GM12875 (cell line): Measurements from ENCODE around the gene JMJD1C.

ENCODE experiments used
- H3K4me3 ChIP-seq: one replicate; pipeline ENCODE4 v1.5.1; 2011; ENCODE audit warnings: low read depth, low read length, control low read depth
- TF ChIP-seq, protein P1 (sequence below): IDR thresholded peaks from 2 replicates; pipeline ENCODE4 v1.5.1; 2011; ENCODE audit warnings: low read depth, mild to moderate bottlenecking, control low read depth, inconsistent platforms, low read length, moderate library complexity, borderline replicate concordance; ENCODE audit not compliant: insufficient read depth

The JMJD1C gene

DNA sequence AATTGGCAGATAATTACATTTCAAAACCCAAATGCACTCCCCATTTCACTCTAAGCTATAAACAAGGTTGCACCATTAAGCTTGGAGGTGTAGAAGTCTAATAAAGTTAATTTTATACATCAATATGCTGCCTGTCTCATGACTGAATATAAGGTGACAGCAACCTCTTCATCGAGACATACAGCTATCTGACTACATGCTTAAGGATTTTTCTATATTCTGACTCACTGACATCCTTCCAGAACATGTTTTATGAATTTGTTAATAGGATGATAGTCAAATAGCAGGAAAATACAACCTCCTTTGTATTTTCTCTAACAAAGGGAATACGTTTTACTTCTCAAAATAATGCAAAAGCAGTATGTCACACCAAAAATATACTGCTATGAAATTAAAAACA is 256.1 kb downstream of the JMJD1C start:
- TF ChIP-seq, protein P1, sequence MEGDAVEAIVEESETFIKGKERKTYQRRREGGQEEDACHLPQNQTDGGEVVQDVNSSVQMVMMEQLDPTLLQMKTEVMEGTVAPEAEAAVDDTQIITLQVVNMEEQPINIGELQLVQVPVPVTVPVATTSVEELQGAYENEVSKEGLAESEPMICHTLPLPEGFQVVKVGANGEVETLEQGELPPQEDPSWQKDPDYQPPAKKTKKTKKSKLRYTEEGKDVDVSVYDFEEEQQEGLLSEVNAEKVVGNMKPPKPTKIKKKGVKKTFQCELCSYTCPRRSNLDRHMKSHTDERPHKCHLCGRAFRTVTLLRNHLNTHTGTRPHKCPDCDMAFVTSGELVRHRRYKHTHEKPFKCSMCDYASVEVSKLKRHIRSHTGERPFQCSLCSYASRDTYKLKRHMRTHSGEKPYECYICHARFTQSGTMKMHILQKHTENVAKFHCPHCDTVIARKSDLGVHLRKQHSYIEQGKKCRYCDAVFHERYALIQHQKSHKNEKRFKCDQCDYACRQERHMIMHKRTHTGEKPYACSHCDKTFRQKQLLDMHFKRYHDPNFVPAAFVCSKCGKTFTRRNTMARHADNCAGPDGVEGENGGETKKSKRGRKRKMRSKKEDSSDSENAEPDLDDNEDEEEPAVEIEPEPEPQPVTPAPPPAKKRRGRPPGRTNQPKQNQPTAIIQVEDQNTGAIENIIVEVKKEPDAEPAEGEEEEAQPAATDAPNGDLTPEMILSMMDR = no peak
- H3K4me3 ChIP-seq = no peak overlapping the region

DNA sequence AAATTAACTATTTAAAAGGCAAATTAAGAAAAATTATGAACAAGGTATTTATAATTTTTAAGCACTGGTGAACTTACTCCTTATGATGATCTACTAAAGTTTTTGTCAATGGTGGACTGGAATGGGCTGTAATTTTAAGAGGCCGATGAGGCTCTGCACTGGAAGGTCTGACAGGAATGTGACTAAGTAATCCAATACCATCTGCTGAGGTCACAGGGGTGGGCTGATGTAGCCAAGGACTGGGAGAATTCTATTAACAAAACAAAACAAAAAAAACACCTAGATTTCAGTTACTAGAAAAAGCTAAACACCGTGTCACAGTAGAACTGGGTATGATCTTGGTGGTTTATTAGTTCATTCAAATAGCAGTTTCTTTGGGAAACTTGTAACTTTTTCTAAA is 256.8 kb downstream of the JMJD1C start:
- TF ChIP-seq, protein P1 = no peak
- H3K4me3 ChIP-seq = no peak overlapping the region

DNA sequence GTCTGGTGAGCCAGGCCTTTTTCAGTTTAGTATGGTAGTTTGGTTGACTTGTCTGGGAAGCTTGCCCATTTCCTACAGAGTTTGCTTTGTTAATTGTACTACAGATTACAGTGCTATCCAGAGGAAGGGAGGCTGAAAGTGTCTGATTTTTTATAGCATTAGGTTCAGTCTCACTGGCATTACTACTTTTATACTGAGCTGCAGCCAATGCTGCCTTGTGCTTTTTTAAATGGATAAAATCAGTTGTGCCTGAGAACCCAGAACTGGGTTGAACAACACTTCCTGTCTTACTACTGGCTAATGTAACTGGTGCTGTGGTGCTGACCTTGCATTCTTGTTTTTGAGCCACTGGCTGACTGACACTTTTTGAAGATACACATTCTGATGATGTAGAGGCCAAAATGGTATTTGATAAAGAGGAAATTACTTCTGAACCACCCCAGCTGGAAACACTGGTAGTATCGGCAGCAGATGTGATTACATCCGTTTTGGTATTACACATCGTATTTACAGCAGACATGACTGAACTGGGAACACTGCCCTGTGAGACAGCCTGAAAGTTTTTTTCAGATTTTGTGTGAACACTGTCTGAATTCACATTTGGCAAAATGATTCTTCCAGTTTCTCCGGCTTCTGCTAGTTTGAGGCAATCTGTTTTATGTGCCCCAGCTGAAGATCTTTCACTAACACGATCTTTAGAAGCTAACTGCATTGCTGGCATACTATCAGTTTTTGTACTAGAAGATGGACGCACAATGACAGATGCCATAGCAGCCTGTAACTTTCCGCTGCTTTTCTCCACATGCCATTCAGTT is 258.6 kb downstream of the JMJD1C start:
- no peak overlapping the region for H3K4me3 ChIP-seq
- TF ChIP-seq, protein P1 = no peak

DNA sequence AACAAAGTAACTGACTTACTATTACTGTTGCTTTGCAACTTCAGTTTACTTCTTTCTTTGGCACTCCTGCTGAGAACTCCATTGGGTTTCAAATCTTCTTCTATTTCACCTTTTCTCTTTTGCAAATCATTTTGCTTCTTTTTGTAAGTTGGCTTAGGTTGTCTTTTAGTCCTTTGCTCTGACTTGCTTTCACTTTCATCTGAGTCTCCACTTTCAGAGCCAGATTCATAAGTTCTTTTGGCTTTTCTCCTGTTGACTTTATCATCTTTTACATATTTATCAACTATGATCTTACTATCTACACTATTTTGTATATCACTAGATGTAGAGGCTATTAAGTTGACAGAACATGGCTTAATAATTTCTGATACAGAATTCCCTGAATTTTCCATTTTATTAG is 259.2 kb downstream of the JMJD1C start:
- no peak overlapping the region for H3K4me3 ChIP-seq
- TF ChIP-seq, protein P1 = no peak

DNA sequence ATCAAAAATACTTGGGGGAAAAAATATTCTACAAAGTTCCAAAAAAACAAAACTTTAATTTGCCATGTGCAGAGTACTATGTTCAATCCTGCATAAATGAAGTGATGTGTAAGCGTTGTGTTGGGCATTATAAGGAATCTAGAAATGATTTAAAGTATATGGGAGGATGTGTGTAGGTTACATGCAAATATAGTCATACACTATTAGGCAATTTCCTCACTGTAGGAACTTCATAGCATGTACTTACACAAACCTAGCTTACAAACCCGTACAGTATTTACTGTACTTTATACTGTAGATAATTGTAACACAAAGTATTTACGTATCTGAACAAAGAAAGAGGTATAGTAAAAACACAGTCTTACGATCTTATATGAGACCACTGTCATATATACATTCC is 260.4 kb downstream of the JMJD1C start:
- H3K4me3 ChIP-seq = no peak overlapping the region
- TF ChIP-seq, protein P1 = no peak

DNA sequence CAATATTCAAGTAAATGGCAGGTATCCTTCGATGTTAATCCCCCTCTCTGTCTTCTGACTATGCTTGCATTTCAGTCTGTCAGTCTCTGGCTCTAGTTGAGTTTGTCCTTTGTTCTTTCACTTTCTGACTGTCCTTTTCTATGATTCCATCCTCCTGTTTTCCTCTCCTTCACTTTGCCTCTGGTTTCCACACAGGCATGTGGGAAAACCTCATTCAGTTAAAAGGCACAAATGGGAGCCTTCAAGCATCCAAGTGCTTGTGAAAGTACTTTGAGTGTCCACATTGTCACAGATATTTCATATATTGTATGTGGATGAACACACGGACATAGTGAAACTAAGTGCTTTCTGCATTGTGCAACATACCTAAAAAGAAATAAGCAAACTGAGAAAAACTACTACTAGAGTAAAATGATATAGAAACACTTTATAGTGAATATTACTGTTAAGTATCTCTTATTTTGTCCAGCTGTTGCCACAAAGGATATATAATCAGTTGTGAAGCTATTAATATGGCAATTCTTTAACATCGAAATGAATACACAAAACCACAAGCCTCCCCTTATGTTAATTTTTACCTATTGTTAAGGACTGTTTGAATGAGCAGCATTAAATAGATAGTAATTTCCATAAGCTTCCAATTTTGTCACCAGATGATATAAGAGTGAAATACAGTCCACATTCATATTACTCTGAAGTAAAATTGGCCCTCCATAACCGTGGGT is 260.9 kb downstream of the JMJD1C start:
- TF ChIP-seq, protein P1 = no peak
- no peak overlapping the region for H3K4me3 ChIP-seq

DNA sequence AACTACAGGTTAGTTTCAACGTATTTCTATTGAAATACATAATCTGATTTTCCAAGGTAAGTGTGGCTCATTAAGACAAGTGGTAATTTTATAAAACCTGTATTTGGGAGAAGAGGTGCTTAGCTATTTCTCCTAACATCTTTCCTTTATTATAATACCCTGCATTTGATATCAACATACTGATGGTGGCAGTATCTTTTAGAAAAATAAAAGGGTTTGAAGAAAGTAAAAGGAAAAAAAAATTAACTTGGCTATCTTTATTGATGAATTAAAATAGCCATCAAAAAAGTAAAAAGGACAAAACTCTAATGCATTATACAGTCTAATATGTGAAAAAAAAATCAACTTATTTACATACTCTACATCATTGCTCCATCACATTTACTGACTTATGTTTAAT is 264.7 kb downstream of the JMJD1C start:
- no peak overlapping the region for H3K4me3 ChIP-seq
- TF ChIP-seq, protein P1 = no peak
